Uterus (tissue), 2 donors: Measurements from ENCODE around the gene CDYL.

Experiments used
- POLR2A ChIP-seq, 2 donors: fragments of 450-650 bp; IDR thresholded peaks; one replicate each; pipeline ENCODE4 v1.6.1; 2016; ENCODE audit warnings: antibody characterized with exemption in 2 of 2, mild to moderate bottlenecking in 1 of 2, moderate library complexity in 1 of 2
- TF ChIP-seq, protein P1 (sequence below), 4 experiments: fragments of 200-600 bp in 2 of 4; fragments of 450-650 bp in 2 of 4; sonication (generic) in 2 of 4; IDR thresholded peaks; one replicate each; pipeline ENCODE4 v1.5.1; 2016 to 2019; ENCODE audit warnings: antibody characterized with exemption in 4 of 4, mild to moderate bottlenecking in 2 of 4, moderate library complexity in 1 of 4

DNA sequence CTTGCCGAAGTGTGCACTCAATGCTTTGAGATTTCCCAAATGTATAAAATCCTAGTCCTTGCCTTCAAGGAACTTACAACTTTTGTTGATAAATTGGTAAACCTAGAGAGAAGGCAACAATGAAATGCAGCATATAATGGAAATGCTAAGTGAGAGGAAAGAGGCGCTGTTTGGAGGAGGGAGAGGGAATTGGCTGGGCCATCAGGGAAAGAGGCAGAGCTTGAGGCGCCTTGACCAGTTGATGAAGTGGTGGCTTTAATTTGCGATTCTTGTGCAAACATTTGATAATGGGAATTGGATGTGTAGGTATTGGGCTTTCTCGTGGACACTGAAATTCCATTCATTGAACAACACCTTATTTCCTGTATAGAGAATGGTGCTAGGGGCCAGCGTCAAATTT, 1.9 kb upstream of the CDYL start:
- no peak for TF ChIP-seq POLR2A (IDR thresholded peaks at IDR 0.05)
- TF ChIP-seq, protein P1, sequence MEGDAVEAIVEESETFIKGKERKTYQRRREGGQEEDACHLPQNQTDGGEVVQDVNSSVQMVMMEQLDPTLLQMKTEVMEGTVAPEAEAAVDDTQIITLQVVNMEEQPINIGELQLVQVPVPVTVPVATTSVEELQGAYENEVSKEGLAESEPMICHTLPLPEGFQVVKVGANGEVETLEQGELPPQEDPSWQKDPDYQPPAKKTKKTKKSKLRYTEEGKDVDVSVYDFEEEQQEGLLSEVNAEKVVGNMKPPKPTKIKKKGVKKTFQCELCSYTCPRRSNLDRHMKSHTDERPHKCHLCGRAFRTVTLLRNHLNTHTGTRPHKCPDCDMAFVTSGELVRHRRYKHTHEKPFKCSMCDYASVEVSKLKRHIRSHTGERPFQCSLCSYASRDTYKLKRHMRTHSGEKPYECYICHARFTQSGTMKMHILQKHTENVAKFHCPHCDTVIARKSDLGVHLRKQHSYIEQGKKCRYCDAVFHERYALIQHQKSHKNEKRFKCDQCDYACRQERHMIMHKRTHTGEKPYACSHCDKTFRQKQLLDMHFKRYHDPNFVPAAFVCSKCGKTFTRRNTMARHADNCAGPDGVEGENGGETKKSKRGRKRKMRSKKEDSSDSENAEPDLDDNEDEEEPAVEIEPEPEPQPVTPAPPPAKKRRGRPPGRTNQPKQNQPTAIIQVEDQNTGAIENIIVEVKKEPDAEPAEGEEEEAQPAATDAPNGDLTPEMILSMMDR (IDR thresholded peaks at IDR 0.05) = no peak
